ENCODE measurements around the gene LSM2. TPM values are rescaled to one million over a fixed set of nuclear protein-coding genes. Genes with fewer than 3 reads are reported as not detected.

LSM2 gene
- total and polyA plus RNA-seq, 2 donors (not counting 1 experiment from before 2014, with no cell fraction given) = 52.4 to 57.4 TPM

DNA sequence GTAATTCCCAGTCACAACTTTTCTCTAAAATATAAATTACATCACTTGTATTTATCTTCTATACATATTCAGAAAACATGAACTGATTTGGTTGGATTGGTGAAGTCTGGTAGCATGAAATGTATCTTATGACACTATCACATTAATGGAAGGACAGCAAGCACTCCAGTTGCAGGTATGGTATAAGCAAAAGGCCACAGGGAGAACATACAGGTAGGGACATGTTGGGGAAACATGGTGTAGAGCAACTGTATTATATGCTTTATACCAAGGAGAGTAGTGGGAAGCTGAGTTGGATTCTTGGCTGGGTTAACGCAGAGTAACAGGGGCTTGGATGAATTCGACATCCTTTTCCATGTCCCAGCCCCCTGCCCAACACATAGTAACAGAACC lies 9.8 kb downstream of the LSM2 start:
- peak overlapping the region; percentile 75 to 87 for H3K27ac ChIP-seq (ENCODE audit: low read length in 2 of 2)
- H3K27me3 ChIP-seq (replicated peaks in 1 of 4; ENCODE audit: control extremely low read depth in 1 of 4, control insufficient read depth in 3 of 4, insufficient read depth in 4 of 4, low read length in 3 of 4) = no peaks in the 10 kb centered on the region
- no peaks in the 10 kb centered on the region for H3K9me3 ChIP-seq (ENCODE audit: control extremely low read depth in 1 of 3, control insufficient read depth in 2 of 3, insufficient read depth in 1 of 3, low read length in 2 of 3)
- no peak overlapping the region for H3K9ac ChIP-seq (ENCODE audit: low read length)
- peaks cover 0 to 20% of the 10 kb centered on the region in 2 experiments for H3K36me3 ChIP-seq (replicated peaks in 1 of 2; ENCODE audit: control extremely low read depth in 1 of 2, control insufficient read depth in 1 of 2, extremely low read depth in 1 of 2, insufficient read depth in 2 of 2, low read length in 1 of 2)
- Mint-ChIP-seq H3K27me3 (no peaks in the 10 kb centered on the region), H3K9me3 (ENCODE audit: insufficient read depth) (no peaks in the 10 kb centered on the region), H3K27ac (peak overlapping the region; percentile 87), H3K4me3 (peak overlapping the region; percentile 46), H3K4me1 (peaks cover 47% of the 10 kb centered on the region)
- WGBS (ENCODE audit: insufficient coverage) = no CpG with 5 or more reads among the region's 2 CpGs
- intact Hi-C loops (cut with micrococcal nuclease) = loop anchor here (1.0 to 5.0 kb wide), 5 partner anchors 9 to 130 kb away; partner anchors contain the start of genes CSNK2B, HSPA1A, HSPA1L and LSM2
- CTCF ChIA-PET = interaction anchor here (1.1 to 2.8 kb wide), 8 partner anchors 9 to 97 kb away, joined by 3 to 20 read pairs (median 4); partner anchors contain the start of genes DDAH2, HSPA1A, HSPA1L and LSM2
- H3K79me2 ChIP-seq (ENCODE audit: control insufficient read depth, insufficient read depth, low read length) = peaks cover 31% of the 10 kb centered on the region
- H3K4me1 ChIP-seq (ENCODE audit: control insufficient read depth in 2 of 2, insufficient read depth in 2 of 2, low read length in 2 of 2) = peaks cover 40 to 48% of the 10 kb centered on the region in 2 donors
- no peak overlapping the region for H3K4me3 ChIP-seq (ENCODE audit: control extremely low read depth in 1 of 5, extremely low read depth in 1 of 5, insufficient read depth in 1 of 5, low read depth in 2 of 5, low read length in 4 of 5)
- no peak overlapping the region for H2AFZ ChIP-seq (ENCODE audit: insufficient read depth, low read depth, low read length, poor library complexity, severe bottlenecking)
- TF ChIP-seq EZH2 (IDR thresholded peaks at IDR 0.05; ENCODE audit: borderline replicate concordance, insufficient read depth, low read depth, low read length, poor library complexity, severe bottlenecking) = no peak
- POLR2A ChIA-PET = interaction anchor here (1.9 to 3.5 kb wide), 3 partner anchors 9 to 61 kb away, joined by 5 to 38 read pairs (median 14); partner anchors contain the start of genes CLIC1, HSPA1A, HSPA1L and LSM2
- ATAC-seq (ENCODE audit: low read depth) (no peak), DNase-seq (no peak)
- peak overlapping the region; percentile 64 for H3K4me2 ChIP-seq (replicated peaks; ENCODE audit: low read depth, low read length, poor library complexity, severe bottlenecking)
- no peaks in the 10 kb centered on the region for H4K20me1 ChIP-seq (ENCODE audit: control insufficient read depth, insufficient read depth, low read length, poor library complexity, severe bottlenecking)

DNA sequence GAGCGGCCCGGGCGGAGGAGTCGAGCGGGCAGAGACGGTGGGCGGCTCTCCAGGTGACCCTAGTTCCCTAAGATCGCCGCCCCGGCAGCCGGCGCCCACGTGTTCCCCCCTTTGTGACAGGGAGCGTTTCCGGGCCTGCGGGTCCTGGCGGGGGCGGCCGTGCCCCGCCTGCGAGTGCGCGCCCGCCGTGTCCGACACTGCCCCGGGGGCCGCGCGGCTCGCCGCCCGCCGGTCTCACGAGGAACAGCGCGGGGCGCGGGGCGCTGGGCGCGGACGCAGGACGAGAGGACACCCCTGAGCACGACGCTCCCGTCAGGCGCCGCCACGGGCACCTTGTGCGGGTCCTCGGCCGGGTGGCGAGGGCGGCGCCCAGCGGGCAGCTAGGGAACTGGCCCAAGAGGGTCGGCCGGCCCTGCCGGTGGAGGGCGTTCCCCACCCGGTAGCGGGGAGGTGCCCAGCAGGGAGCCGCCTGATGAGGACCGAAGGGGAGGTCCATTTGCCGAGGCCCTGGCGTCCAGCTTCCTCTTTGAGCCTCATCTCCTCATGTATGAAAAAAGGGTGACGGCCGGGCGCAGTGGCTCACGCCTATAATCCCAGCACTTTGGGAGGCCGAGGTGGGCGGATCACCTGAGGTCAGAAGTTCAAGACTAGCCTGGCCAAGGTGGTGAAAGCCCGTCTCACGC lies 11.0 kb downstream of the LSM2 start, which contains the start of gene VARS1:
Gene VARS1 (minus strand): TSS at position 137 of the 683 bp plus-strand sequence. CDS start 535 bp downstream, outside the sequence.
- peak within 1 kb of the TSS; percentile 97 for H3K4me3 Mint-ChIP-seq
- ChIA-PET POLR2A (interaction anchor here (0.5 to 3.5 kb wide), 15 partner anchors 10 to 143 kb away, joined by 3 to 38 read pairs (median 5); partner anchors contain the start of genes BAG6, CLIC1, HSPA1A and HSPA1B), CTCF (interaction anchor here (0.6 to 2.8 kb wide), 20 partner anchors 10 to 142 kb away, joined by 3 to 20 read pairs (median 4); partner anchors contain the start of genes ABHD16A, DDAH2, HSPA1A and HSPA1B)
- Histone ChIP-seq H3K79me2 (ENCODE audit: control insufficient read depth, insufficient read depth, low read length) (peaks cover 30% of the 10 kb centered on the region), H4K20me1 (ENCODE audit: control insufficient read depth, insufficient read depth, low read length, poor library complexity, severe bottlenecking) (no peaks in the 10 kb centered on the region), H3K4me1 (ENCODE audit: control insufficient read depth in 2 of 2, insufficient read depth in 2 of 2, low read length in 2 of 2) (peaks cover 45 to 59% of the 10 kb centered on the region in 2 donors), H3K27me3 (replicated peaks in 1 of 4; ENCODE audit: control extremely low read depth in 1 of 4, control insufficient read depth in 3 of 4, insufficient read depth in 4 of 4, low read length in 3 of 4) (no peaks in the 10 kb centered on the region), H3K9ac (ENCODE audit: low read length) (peak within 1 kb of the TSS; percentile 92), H3K36me3 (replicated peaks in 1 of 2; ENCODE audit: control extremely low read depth in 1 of 2, control insufficient read depth in 1 of 2, extremely low read depth in 1 of 2, insufficient read depth in 2 of 2, low read length in 1 of 2) (peaks cover 0 to 28% of the 10 kb centered on the region in 2 experiments), H3K4me3 (ENCODE audit: control extremely low read depth in 1 of 5, extremely low read depth in 1 of 5, insufficient read depth in 1 of 5, low read depth in 2 of 5, low read length in 4 of 5) (peak within 1 kb of the TSS; percentile 72 to 96 (median 95)), H3K4me2 (replicated peaks; ENCODE audit: low read depth, low read length, poor library complexity, severe bottlenecking) (peak within 1 kb of the TSS; percentile 97), H3K27ac (ENCODE audit: low read length in 2 of 2) (peak within 1 kb of the TSS; percentile 75 to 87), H3K9me3 (ENCODE audit: control extremely low read depth in 1 of 3, control insufficient read depth in 2 of 3, insufficient read depth in 1 of 3, low read length in 2 of 3) (no peaks in the 10 kb centered on the region), H2AFZ (ENCODE audit: insufficient read depth, low read depth, low read length, poor library complexity, severe bottlenecking) (peak within 1 kb of the TSS; percentile 80)
- peak; percentile 91 for ATAC-seq (ENCODE audit: low read depth)
- intact Hi-C loops (cut with micrococcal nuclease) = loop anchor here (1.0 to 5.0 kb wide), 7 partner anchors 11 to 128 kb away; partner anchors contain the start of genes CSNK2B, HSPA1A, HSPA1L and LSM2
- 1% methylated on average over 75 of the region's 75 CpGs for WGBS (ENCODE audit: insufficient coverage)
- DNase-seq = peak; percentile 96
- no peaks in the 10 kb centered on the region for H3K9me3 Mint-ChIP-seq (ENCODE audit: insufficient read depth)
- H3K27me3 Mint-ChIP-seq = no peaks in the 10 kb centered on the region
- TF ChIP-seq EZH2 (IDR thresholded peaks at IDR 0.05; ENCODE audit: borderline replicate concordance, insufficient read depth, low read depth, low read length, poor library complexity, severe bottlenecking) = no peak
- TF ChIP-seq, protein P1, sequence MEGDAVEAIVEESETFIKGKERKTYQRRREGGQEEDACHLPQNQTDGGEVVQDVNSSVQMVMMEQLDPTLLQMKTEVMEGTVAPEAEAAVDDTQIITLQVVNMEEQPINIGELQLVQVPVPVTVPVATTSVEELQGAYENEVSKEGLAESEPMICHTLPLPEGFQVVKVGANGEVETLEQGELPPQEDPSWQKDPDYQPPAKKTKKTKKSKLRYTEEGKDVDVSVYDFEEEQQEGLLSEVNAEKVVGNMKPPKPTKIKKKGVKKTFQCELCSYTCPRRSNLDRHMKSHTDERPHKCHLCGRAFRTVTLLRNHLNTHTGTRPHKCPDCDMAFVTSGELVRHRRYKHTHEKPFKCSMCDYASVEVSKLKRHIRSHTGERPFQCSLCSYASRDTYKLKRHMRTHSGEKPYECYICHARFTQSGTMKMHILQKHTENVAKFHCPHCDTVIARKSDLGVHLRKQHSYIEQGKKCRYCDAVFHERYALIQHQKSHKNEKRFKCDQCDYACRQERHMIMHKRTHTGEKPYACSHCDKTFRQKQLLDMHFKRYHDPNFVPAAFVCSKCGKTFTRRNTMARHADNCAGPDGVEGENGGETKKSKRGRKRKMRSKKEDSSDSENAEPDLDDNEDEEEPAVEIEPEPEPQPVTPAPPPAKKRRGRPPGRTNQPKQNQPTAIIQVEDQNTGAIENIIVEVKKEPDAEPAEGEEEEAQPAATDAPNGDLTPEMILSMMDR (IDR thresholded peaks at IDR 0.05) = peak; percentile 79
- H3K4me1 Mint-ChIP-seq = peaks cover 54% of the 10 kb centered on the region
- peak within 1 kb of the TSS; percentile 99 for H3K27ac Mint-ChIP-seq
